ENCODE data around the gene ZNF511. TPM values are rescaled to one million over a fixed set of nuclear protein-coding genes. Genes with fewer than 3 reads are reported as not detected.

The ZNF511 gene
- total RNA-seq, 1 experiment from 2014 or later, result 89.4 TPM

- H4K8ac ChIP-seq (replicated peaks; ENCODE audit: insufficient read length, low read depth, low read length), result no peak overlapping the region
- no peak overlapping the region for H3K27ac ChIP-seq (ENCODE audit: insufficient read length, low read depth, low read length)
- no peak overlapping the region for H3K4me2 ChIP-seq (ENCODE audit: insufficient read depth, insufficient read length, low read length)
- no peak overlapping the region for H3K14ac ChIP-seq (ENCODE audit: insufficient read depth, low read length)
- no peaks in the 10 kb centered on the region for H3K4me1 ChIP-seq (ENCODE audit: insufficient read depth, low read length)
- WGBS (ENCODE audit: extremely low coverage, insufficient read length, low lambda C conversion rate), result no CpG with 5 or more reads among the region's 6 CpGs
- no peak overlapping the region for H4K5ac ChIP-seq (ENCODE audit: insufficient read length, low read depth, low read length)
- no peak overlapping the region for H2BK12ac ChIP-seq (ENCODE audit: insufficient read length, low read depth, low read length)
- H3K79me2 ChIP-seq (ENCODE audit: insufficient read depth, low read length), result no peaks in the 10 kb centered on the region
- H3K79me1 ChIP-seq (ENCODE audit: insufficient read depth, low read depth, low read length, poor library complexity, severe bottlenecking), result no peaks in the 10 kb centered on the region
- H4K91ac ChIP-seq (ENCODE audit: insufficient read length, low read depth, low read length), result no peak overlapping the region
- H2BK5ac ChIP-seq (ENCODE audit: insufficient read length, low read length), result no peak overlapping the region
- no peak overlapping the region for H3K4ac ChIP-seq (ENCODE audit: low read depth, low read length)
- no peak overlapping the region for H3T11ph ChIP-seq (ENCODE audit: low read length)
- H3K18ac ChIP-seq (ENCODE audit: insufficient read length, low read depth, low read length), result no peak overlapping the region
- H3K56ac ChIP-seq (ENCODE audit: insufficient read length, low read depth, low read length), result no peak overlapping the region
- Mint-ChIP-seq H3K4me3 (no peak overlapping the region), H3K27me3 (ENCODE audit: low read depth) (peaks cover 16% of the 10 kb centered on the region), H3K9me3 (no peaks in the 10 kb centered on the region), H3K4me1 (peaks cover 2 to 8% of the 10 kb centered on the region in 2 experiments; a peak in 2 of 4 replicates), H3K36me3 (ENCODE audit: insufficient read depth in 1 of 3, low read depth in 3 of 3) (peaks cover 0 to 3% (median 3%) of the 10 kb centered on the region in 3 experiments; a peak in 1 of 7 replicates), H3K27ac (no peak overlapping the region)
- H3K9ac ChIP-seq (ENCODE audit: extremely low read depth, insufficient read length, low read length), result no peak overlapping the region
- H2AFZ ChIP-seq (ENCODE audit: low read length), result no peak overlapping the region
- no peaks in the 10 kb centered on the region for H3K9me3 ChIP-seq (ENCODE audit: control insufficient read depth, low read depth, low read length)
- no peak for TF ChIP-seq CTCF (conservative IDR thresholded peaks at IDR 0.05)
- DNase-seq, result no peak
- H2BK20ac ChIP-seq (ENCODE audit: low read depth, low read length, poor library complexity, severe bottlenecking), result no peak overlapping the region
- H2BK15ac ChIP-seq (ENCODE audit: low read depth, low read length), result no peak overlapping the region
- H3K27me3 ChIP-seq (ENCODE audit: insufficient read depth, low read length), result no peaks in the 10 kb centered on the region; the same call in 1 of the 2 replicates
- no peaks in the 10 kb centered on the region for H4K20me1 ChIP-seq (ENCODE audit: control insufficient read depth, insufficient read depth, insufficient read length)
- H2BK120ac ChIP-seq (ENCODE audit: low read depth, low read length, poor library complexity, severe bottlenecking), result no peak overlapping the region
- H3K23me2 ChIP-seq (ENCODE audit: insufficient read length, low read depth, low read length, poor library complexity, severe bottlenecking), result no peaks in the 10 kb centered on the region
- no peak overlapping the region for H3K23ac ChIP-seq (ENCODE audit: insufficient read length, low read depth, low read length)
- H2AK5ac ChIP-seq (ENCODE audit: insufficient read length, low read length), result no peak overlapping the region
Measured at GRCh38 chr10:133355266-133355665, 46.6 kb downstream of the ZNF511 start.
